Fibroblast of gingiva (primary cell): Measurements from ENCODE around the gene RALGAPA2.
A peak's percentile ranks its signal among the peaks of the same experiment; 100 is the strongest.

Source experiments
- DNase-seq: peaks from one replicate; pipeline ENCODE4 v3.0.0-alpha.2; 2011; ENCODE audit warnings: low read depth

Gene RALGAPA2

DNA sequence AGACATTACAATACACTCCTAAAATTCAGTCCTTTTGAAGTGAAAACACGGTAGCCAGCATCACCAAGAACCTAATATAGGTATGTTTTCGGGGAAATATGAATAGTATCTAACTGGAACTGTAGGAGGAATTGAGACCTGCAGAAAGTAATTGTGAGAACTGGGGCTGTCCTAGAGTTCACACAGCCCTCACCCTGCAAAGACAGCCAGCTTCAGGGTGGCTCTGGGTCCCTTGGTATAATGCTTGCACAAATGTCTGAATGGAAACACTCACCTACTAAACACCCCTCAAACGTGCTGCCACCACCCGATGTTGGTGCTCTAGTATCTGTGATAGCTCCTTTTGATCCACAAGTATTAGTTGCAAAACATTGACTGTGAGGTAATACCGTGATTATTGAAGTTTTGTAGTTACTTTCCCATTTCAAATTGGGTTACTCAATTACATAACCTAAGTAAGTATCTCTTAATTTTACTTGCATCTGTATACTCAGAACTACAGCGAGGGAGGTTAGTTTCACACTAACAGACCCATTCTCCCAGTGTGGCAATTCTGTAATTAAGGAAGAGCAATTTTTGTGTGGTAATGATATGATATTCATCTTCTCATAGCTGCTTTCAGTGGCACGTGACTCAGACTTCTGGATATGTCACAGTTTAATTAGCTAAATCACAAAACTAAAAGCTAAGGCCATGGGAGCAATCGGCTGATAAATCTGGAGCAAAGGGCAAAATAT, 215.0 kb downstream of the RALGAPA2 start:
- no peak for DNase-seq

DNA sequence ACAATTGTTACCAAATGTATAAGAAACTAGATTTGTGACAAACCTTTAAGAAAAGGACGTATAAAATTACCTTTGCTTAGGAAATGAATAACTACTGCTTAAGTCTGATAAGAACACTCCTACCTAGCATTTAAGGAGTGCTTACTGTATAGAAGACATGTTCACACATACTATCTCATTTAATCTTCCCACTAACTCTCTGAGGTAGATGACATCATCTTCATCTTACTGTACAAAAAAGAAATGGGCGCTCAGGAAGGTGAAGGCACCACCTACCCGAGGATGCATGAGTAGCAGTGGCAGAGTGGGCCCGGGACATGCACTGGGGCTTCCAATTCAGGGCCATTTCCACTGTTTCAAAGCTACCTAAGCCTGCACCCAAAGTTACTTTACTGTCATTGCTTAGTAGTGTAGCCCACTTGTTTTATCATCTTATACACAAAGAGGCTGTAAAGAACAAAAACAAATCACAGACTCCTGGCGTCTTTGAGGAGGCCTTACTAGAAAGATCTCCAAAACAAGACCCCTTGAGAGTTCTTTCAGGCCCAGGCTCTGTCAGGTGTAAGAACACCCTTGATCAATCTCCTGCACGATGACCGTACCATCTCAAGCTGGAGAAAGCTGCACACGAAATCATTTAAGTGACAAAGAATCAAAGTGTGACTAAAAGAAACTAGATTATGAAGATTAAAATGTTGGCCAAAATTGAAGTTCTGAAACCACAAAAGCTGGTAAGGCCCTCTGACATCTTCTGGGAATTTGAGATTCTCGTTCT, 216.5 kb downstream of the RALGAPA2 start:
- DNase-seq, result no peak

DNA sequence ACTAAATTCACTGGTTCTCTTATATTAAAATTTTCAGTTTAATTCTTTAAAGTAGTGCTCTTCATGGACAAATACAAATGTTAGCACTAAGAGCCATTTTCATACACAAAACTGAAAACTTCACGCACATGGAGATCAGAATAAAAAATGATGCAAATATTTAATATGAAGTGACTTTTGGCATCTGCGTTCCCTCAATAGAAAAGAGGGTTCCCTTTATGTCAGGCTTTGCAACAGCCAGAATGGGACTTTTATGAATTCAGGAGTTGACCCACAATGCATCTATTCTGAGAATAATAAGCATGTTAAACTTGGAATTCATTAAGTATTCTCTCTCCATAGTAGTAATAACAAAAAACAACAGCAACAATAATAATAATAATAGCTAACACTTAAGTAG, 218.7 kb downstream of the RALGAPA2 start:
- DNase-seq, result no peak

DNA sequence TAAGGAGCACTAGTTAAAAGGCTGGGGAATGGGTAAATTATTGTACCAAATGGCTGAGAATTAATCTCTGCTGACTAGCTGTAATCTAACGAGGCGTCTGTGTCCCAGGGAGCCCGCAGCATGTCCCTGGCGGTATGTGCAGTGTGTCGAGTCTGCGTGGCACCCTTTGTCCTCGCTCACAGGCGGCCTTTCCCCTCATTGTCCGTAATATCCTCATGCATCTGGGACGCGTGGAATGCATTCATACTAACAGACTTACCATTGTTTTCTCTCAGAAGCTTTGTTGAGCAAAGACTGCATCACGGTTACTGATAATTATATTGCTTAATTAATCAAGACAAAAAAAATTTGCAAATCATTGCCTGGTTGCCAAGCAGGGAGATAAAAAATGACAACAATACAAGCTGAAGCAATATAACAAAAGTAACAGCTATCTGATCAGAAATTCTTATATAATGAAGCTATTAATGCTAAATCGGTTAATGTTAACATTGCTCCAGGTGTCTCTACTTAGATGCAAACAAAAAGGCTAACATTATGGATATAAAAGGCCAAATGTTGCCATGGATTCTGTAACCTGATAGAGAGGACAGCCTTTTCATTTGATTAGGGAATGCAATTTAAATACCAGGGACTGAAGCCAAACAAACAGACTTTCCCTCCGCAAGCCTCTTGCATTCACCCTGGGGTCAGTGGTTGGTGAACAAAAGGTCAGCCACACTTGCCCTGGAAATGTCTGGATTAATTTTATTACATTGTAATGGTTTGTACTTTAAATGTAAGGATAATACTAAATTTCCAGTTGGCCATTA, 219.7 kb downstream of the RALGAPA2 start:
- DNase-seq, result peak; percentile 51

DNA sequence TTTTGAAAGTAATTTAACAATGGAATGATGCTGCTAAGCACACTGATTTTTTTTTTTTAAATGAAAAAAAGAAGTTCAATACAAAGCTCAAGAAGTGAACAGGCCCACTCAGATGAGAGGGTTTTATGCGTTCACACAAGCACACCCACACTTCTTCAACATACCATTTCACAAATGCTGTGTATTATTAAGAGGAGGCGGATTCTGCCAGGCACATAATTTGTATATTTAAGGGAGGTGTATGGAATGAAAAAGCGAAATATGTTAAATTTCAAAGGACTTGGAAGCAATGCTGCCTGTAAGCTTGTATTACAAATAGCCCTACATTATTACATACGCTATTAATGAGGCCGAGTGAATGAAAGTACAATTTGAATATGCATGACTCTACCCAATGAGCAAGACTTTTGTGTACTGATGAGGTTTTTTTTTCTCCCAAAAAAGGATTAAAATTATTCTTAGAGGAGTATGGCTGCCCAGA, 220.6 kb downstream of the RALGAPA2 start:
- DNase-seq, result no peak

DNA sequence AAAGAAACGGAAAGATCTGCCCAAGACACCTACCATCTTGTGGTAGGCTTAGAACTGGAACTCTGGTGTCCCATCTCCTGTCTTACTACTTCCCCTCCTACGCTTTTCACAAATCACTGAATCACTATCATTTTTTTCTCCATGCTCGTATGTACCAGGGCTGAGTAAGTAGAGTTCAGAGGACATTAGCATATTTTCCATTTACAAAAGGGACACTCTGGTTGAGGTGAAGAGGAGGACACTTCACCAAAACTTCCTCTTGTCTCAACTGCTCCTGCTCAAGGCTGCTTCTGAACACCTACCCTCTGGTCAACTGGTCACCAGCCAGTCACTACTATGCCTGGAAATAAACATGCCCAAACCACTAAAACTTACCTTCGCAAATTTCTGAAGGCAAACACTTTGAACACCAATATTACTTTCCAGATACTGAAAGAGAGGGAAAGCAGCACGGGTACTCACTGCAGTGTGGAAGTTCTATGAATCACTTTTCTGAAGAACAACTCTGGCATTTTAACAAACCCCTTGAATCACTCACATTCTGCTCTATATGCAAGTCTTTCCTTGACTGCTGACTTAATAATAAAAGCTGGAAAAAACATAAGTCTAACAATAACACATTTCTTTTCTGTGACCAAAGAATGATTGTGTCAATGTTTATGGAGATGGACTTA, 221.2 kb downstream of the RALGAPA2 start:
- peak; percentile 49 for DNase-seq

DNA sequence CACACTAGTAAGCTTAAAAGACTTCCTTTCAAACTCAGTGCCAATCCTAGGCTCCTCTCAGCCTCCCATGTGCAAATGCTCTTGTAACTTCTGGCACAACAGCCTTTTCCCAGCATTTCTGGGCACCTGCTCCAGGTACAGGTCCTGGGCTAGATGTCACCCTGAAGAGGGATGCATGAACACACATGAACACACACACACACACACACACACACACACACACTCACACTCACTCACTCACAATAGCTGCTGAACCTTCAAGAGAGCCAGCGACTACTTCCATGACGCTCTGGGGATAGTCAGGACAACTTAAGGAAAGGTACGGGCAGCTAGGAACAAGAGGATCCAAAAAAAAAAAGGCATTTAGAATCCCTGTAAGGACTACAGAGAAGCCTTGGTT, 221.8 kb downstream of the RALGAPA2 start:
- no peak for DNase-seq

DNA sequence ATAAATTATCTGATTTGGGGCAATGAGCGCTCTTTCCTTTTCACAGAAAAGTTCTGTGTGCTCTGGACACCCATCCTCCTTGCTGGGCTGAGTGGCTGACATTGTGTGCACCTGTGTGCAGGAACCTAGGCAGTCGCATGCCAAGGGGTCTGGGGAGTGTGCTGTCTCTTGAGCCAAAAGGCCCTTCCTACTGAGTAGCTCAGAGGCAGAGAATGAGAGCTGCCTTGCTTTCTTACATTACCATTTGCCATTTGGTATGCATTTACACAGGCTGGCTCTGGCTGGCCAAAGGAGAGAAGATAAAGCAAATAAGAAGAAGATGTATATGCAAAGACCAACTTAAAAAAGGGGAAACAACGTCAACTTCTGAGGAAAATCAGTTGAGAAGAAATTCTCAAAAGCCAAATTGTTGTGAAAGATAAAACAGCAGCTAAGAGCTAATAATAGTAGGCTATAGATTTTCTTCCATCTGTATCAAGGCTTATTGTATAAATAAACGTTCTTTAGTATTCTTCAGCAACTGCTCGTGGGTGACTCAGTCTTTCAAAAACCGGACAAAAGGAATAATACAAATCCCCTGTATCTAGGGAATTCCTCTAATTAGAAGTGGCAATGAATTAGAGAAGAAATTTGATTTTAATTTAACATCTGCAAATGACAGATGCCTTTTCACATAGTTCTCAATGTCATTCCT, 222.6 kb downstream of the RALGAPA2 start:
- DNase-seq, result peak; percentile 16

DNA sequence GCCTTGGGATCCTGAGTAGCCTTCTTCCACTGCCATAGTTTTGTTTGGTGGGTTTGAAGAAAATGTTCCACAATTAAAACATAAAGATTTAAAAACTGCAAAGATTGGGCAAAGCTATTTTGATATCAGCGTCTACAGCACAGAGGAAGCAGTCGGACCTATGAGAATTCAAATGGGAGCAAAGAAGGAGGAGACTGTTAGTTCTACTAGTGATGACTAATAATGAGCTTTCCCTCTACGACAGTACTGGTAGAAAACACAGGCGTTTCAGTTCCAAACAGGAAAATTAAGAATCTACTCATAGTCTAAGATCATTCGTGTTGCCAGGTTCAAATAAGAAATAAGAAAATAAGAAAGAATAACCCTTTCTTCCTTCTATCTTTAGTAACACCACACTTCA, 223.4 kb downstream of the RALGAPA2 start:
- no peak for DNase-seq

DNA sequence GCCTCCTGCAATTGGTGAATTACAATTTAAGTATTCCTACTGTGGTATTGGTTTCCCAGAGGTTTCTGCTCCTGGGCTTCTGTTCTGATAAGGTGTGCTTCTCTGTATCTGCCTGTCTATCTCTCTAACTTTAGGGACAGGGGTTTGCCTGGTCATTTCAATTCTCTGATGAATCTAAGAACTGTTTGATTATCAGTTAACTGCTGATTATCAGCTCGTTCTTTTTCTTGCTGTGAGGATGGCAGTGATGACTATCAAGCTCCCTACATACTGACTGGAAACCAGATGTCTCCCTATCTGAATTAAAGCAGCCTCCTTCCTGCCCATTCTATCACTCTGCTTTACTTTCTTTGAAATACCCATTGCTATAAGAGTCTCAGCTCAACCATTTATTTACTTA, 224.1 kb downstream of the RALGAPA2 start:
- DNase-seq, result no peak

DNA sequence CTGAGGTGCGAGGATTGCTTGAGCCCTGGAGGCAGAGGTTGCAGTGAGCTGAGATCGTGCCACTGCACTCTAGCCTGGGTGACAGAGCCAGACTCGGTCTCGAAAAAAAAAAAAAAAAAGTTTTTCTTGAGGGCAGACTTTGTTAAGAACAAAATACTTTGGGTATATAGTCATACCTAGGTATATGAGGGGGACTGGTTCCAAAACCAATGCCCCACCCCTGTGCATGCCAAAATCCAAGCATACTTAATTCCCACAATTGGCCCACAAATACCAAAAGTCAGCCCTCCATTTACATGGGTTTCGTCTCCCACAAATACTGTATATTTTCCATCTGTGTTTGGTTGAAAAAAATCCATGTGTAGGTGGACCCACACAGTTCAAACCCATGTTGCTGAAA, 224.6 kb downstream of the RALGAPA2 start:
- DNase-seq, result no peak

DNA sequence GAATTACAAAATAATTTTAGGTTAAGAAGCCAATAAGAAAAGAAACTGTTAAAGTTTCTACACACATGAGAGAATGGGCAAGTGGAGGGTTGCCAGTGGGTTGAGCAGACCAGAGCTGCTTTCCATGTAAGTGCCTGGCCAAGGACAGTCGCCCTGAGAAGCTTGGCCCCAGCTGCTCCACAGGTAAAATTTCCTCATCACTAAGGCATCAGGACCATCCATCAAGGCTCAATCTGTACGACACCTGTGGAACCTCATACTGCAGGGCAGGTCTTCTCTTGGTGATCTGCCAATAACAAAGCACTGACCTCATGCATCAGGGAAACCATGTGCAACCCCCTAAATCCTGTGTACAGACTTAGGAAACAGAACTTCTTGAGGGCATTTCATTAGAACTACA, 229.1 kb downstream of the RALGAPA2 start:
- DNase-seq, result no peak

DNA sequence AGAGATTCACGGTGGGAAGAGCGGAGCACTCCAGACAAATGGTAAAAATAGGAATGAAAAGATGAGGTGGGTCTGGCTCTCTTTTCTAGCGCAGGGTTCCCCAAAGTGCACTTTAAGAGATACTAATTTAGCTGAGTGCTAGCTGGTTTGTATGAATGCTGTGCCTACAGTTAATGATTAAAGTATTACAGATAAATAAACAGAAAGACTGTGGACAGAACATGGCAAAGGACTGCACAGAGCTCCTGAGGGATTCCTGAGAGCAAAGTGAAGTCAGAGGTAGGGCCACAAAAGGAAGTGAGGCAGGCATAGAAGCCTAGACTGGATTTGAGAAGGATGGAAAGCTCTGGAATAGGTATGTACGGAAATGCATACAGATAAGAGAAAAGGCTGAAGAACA, 230.0 kb downstream of the RALGAPA2 start:
- DNase-seq, result no peak

DNA sequence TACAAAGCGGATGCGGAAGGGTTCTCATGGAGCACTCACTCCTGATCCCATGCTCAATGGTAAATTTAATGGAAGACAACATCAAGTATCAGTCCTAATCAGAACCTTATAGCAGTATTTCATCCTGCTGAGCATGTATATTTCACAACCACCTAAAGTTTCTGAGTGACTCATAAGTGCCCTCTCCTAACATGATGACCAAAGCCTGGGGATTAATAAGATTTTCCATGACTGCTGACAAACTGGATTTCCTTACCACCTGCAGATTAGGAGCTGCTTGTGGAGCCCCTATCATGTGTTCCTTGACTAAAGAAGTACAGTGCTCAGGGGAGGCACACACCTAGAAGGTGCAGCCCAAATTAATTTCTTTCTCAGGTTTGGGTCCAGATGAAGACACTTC, 231.8 kb downstream of the RALGAPA2 start:
- DNase-seq, result peak; percentile 89

DNA sequence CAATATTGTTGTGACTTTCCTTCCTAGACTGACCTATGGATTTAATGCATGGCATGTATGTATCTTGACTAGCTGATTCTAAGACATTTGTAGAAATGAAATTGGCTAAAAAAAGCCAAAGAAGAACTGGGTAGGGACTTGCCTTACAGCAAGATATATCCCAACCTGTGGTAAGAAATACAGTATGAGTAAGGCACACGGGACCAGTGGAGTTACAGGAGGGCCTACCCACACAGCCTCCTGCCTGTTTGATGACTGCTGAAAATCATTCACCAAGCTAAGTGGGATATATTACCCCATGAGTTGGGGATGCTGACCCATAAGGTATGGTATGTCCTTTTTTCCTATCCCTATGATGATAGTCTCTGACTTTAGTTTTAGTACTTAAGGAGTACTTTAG, 232.3 kb downstream of the RALGAPA2 start:
- DNase-seq, result no peak

DNA sequence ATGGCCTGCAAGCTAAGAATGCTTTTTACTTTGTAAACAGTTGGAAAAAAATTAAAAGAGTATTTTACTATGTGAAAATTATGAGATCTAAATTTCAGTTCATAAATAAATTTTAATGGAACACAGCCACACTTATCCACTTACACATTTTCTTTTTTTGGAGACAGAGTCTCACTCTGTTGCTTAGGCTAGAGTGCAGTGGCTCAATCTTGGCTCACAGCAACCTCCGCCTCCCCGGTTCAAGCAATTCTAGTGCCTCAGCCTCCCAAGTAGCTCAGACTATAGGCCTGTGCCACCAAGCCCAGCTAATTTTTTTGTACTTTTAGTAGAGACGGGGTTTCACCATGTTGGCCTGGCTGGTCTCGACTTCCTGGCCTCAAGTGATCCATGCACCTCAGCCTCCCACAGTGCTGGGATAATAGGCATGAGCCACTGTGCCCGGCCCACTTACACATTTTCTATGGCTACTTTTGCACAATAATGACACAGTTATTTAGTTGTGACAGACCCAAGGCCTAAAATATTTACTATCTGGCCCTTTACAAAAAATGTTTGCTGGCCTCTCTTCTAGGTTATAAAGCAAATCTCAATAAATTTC, 234.9 kb downstream of the RALGAPA2 start:
- DNase-seq, result no peak

DNA sequence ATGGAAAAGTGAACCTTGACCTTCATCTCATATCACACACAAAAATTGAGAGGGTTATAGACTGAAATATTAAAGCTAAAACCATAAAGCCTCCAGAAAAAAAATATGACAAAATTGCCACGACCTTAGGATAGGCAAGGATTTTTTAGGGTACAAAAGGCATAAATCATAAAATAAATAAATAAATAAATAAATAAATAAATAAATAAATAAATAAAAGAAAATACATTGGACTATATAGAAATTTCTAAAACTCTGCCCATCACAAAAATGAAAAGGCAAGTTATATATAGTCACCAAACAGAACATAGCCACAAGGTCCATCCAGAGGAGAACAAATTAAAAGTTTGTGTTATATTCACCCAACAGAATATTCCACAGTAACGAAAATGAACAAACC, 235.9 kb downstream of the RALGAPA2 start:
- no peak for DNase-seq

DNA sequence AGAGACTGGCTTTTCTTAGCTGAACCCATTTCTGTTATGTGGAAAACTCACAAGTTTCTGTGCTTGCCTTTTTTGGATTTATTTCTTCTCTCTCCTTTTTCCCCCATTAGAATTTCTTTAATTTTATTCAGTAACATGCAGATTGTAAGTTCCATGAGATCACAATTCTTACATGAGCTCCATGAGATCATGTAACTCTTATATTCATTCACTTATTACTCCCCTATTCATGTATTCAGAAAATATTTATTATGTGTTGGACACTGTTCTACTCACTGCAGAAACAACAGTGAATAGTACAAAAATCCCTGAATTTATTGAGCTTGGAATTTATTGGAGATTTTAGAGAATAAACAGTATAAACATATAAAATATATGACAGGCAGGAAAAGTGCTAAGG, 238.8 kb downstream of the RALGAPA2 start:
- DNase-seq, result no peak

DNA sequence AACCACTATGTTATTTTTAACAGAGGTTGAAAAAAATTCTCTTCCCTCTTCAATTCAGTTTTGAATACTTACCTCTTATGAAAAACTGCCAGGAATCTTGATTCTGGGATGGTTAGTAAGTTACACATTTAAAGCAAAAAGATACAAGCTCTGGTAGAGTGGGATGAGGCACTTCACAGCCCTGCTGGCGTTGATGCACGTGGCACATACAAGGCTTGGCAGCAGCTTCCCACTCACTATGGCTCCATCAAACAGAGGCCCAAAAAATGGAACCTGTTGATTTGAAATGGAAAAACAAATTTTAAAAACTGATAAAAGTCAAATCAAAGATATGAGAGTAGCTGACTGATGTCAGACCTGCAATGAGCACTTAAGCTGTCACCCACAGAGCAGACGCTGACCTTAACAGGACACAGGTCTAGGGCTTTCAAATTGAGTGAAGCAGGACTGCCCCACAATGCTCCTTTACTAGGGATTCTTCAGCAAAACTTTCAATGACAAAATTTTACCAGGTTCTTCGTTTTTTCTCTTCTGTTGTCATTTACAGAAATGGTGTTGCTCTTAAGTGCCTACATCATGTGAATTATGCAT, 239.7 kb downstream of the RALGAPA2 start:
- DNase-seq, result no peak

DNA sequence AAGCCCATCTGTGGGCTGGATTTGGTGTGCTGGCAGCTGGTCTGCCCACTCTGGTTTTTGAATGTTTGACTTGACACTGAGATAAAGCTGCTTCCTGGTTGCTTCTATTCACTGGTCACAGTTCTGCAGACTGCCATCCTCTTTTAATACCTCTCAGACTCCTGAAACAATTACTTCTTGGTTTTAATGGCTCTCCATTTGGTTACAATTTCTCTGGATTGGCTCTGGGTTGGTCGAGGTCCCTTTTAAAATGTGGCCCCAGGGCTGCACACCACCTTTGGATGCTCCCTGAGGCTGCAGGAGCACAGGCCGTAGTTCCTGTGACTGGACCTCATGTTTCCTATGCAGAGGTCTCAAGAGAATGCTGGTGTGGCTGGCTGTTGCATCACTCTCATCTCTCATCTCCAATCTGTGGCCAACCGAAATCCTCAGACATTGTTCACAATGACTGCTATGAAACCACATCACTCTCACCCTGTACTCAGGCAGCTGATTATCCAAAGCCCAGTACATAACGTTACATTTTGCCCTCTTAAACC, 246.0 kb downstream of the RALGAPA2 start:
- DNase-seq, result peak; percentile 77
